HG03139 (cell line): Measurements from ENCODE around the gene CISH.

Experiments
- ATAC-seq: cut with Tn5 transposase; IDR thresholded peaks from one replicate; pipeline ENCODE4 v1.9.1; 2021; ENCODE audit not compliant: unreplicated experiment

The CISH gene

GRCh38 chr3:50611464-50612233, at the start of gene CISH:
CISH (minus strand) TSS chr3:50611774; CDS start chr3:50611650, 124 bp downstream.
- peak; percentile 60 for ATAC-seq

- ATAC-seq = no peak
These were observed 48.8 kb upstream of the CISH start for GRCh38 chr3:50660386-50660785.

- ATAC-seq = no peak
These were observed 47.3 kb upstream of the CISH start for GRCh38 chr3:50658831-50659230.

- ATAC-seq = no peak
These were observed 46.8 kb upstream of the CISH start for GRCh38 chr3:50658416-50658815.

GRCh38 chr3:50657816-50658215, 46.2 kb upstream of the CISH start:
- ATAC-seq = no peak

- ATAC-seq = no peak
These were observed 45.8 kb upstream of the CISH start for GRCh38 chr3:50657407-50657806.

GRCh38 chr3:50656417-50657195, 45.0 kb upstream of the CISH start:
- no peak for ATAC-seq

- ATAC-seq = no peak
These were observed 43.6 kb upstream of the CISH start for GRCh38 chr3:50655009-50655830.

GRCh38 chr3:50653937-50654595, 42.5 kb upstream of the CISH start:
- no peak for ATAC-seq

- no peak for ATAC-seq
These were observed 41.1 kb upstream of the CISH start for GRCh38 chr3:50652709-50653108.

GRCh38 chr3:50651920-50652529, 40.5 kb upstream of the CISH start:
- ATAC-seq = no peak

GRCh38 chr3:50651445-50651844, 39.9 kb upstream of the CISH start:
- ATAC-seq = no peak

- no peak for ATAC-seq
These were observed 38.4 kb upstream of the CISH start for GRCh38 chr3:50650018-50650417.

- no peak for ATAC-seq
These were observed 37.9 kb upstream of the CISH start for GRCh38 chr3:50649451-50649931.

GRCh38 chr3:50648944-50649343, 37.4 kb upstream of the CISH start:
- ATAC-seq = no peak

- no peak for ATAC-seq
These were observed 36.7 kb upstream of the CISH start for GRCh38 chr3:50648313-50648712.

- no peak for ATAC-seq
These were observed 33.8 kb upstream of the CISH start for GRCh38 chr3:50645378-50645777.

GRCh38 chr3:50644561-50644960, 33.0 kb upstream of the CISH start:
- no peak for ATAC-seq

GRCh38 chr3:50642382-50642781, 30.8 kb upstream of the CISH start:
- no peak for ATAC-seq

- ATAC-seq = no peak
These were observed 27.5 kb upstream of the CISH start for GRCh38 chr3:50639055-50639494.
